ENCODE measurements around the gene JAZF1. TPM values are rescaled to one million over a fixed set of nuclear protein-coding genes. Genes with fewer than 3 reads are reported as not detected.

JAZF1 gene
- total and polyA plus RNA-seq, 9 of the 15 experiments (the other 6 are each of a cell fraction or from before 2014, with no cell fraction given), result 0.04 to 0.64 (median 0.11) TPM; not detected in 3

GRCh38 chr7:28149291-28150101 lies 31.1 kb downstream of the JAZF1 start (continued):
- TF ChIP-seq ZNF280A (IDR thresholded peaks at IDR 0.05; ENCODE audit: low read depth, partially characterized antibody), result no peak
- no peak for TF ChIP-seq MAFG (tag; conservative IDR thresholded peaks at IDR 0.05)
- TF ChIP-seq MTA1 (IDR thresholded peaks at IDR 0.05; ENCODE audit: borderline replicate concordance), result no peak

GRCh38 chr7:28145931-28146330 lies 34.7 kb downstream of the JAZF1 start:
- POLR2A ChIA-PET, result no interaction called here
- Histone ChIP-seq H3K4me2 (ENCODE audit: insufficient read depth, low read length) (no peak overlapping the region), H3K9me3 (replicated peaks; ENCODE audit: control insufficient read depth, insufficient read depth, low read depth, low read length) (no peaks in the 10 kb centered on the region), H3K36me3 (ENCODE audit: control insufficient read depth, insufficient read depth, low read length) (no peaks in the 10 kb centered on the region), H3K79me2 (ENCODE audit: control insufficient read depth, insufficient read depth, low read length) (no peaks in the 10 kb centered on the region), H3K9ac (ENCODE audit: insufficient read depth in 1 of 2, low read depth in 2 of 2, low read length in 2 of 2) (no peak overlapping the region), H3K27me3 (ENCODE audit: control insufficient read depth in 2 of 2, insufficient read depth in 2 of 2, low read length in 2 of 2) (peaks cover 2 to 9% of the 10 kb centered on the region in 2 experiments; a peak in 3 of 5 replicates), H3K4me1 (replicated peaks in 1 of 2; ENCODE audit: control insufficient read depth in 2 of 2, insufficient read depth in 2 of 2, low read length in 2 of 2) (no peaks in the 10 kb centered on the region), H3K9me1 (ENCODE audit: control insufficient read depth, insufficient read depth, low read length) (no peaks in the 10 kb centered on the region), H3K27ac (ENCODE audit: extremely low read depth, low read depth, low read length) (no peak overlapping the region), H4K20me1 (replicated peaks; ENCODE audit: control insufficient read depth, insufficient read depth, low read length) (no peaks in the 10 kb centered on the region; the same call in 1 of the 2 replicates), H2AFZ (ENCODE audit: low read depth, low read length) (no peak overlapping the region), H3K4me3 (no peak overlapping the region)
- FAIRE-seq (no peak), ATAC-seq (no peak), DNase-seq (ENCODE audit: extremely low read depth in 1 of 4, low spot score in 3 of 4) (no peak)
- in situ Hi-C loops (cut with MboI) (no loop called here), intact Hi-C loops (cut with micrococcal nuclease) (no loop called here)
- no TSS peak for BruUV-seq (replicated peaks)
- WGBS (ENCODE audit: insufficient coverage, low coverage, missing lambda C conversion rate), result 0% methylated on average over 2 of the region's 2 CpGs
- CTCF ChIA-PET (ENCODE audit: low intra/inter-chr PET ratio), result interaction anchor here (0.7 kb wide), 2 partner anchors 49 to 1714 kb away, joined by 3 read pairs; no protein-coding TSS in a partner anchor
- no peak for TF ChIP-seq CCNT2 (IDR thresholded peaks at IDR 0.05; ENCODE audit: borderline replicate concordance, extremely low read depth, insufficient read length, low read depth, low read length)
- TF ChIP-seq ZNF778 (CRISPR knock-in tag; IDR thresholded peaks at IDR 0.05), result no peak
- no peak for TF ChIP-seq PHF20 (IDR thresholded peaks at IDR 0.05; ENCODE audit: partially characterized antibody)
- TF ChIP-seq BMI1 (IDR thresholded peaks at IDR 0.05; ENCODE audit: low read length), result no peak
- no peak for TF ChIP-seq NFIC (IDR thresholded peaks at IDR 0.05)
- no peak for TF ChIP-seq JUND (IDR thresholded peaks at IDR 0.05; ENCODE audit: borderline replicate concordance, low read depth, low read length)
- no peak for TF ChIP-seq JUND (tag; IDR thresholded peaks at IDR 0.05; ENCODE audit: borderline replicate concordance, low read depth, low read length)
- TF ChIP-seq ZNF165 (CRISPR knock-in tag; IDR thresholded peaks at IDR 0.05; ENCODE audit: borderline replicate concordance), result no peak
- TF ChIP-seq ZBTB7A (IDR thresholded peaks at IDR 0.05; ENCODE audit: borderline replicate concordance, control insufficient read depth, low read depth, low read length), result no peak
- TF ChIP-seq TFAM (CRISPR knock-in tag; conservative IDR thresholded peaks at IDR 0.05), result no peak
- TF ChIP-seq ATF3 (IDR thresholded peaks at IDR 0.05), result no peak
- TF ChIP-seq ATF3 (CRISPR knock-in tag; conservative IDR thresholded peaks at IDR 0.05), result no peak
- TF ChIP-seq ZBED1 (IDR thresholded peaks at IDR 0.05), result no peak
- TF ChIP-seq ZNF780A (CRISPR knock-in tag; IDR thresholded peaks at IDR 0.05), result no peak
- no peak for TF ChIP-seq ZBTB8A (IDR thresholded peaks at IDR 0.05; ENCODE audit: partially characterized antibody)

All from K562 (cell line).